ENCODE results near the gene TACR1. TPM values are rescaled to one million over a fixed set of nuclear protein-coding genes. Genes with fewer than 3 reads are reported as not detected.

Gene TACR1
- total and polyA plus RNA-seq, 2 donors from 2014 or later = 0.49 to 5.1 TPM

DNA sequence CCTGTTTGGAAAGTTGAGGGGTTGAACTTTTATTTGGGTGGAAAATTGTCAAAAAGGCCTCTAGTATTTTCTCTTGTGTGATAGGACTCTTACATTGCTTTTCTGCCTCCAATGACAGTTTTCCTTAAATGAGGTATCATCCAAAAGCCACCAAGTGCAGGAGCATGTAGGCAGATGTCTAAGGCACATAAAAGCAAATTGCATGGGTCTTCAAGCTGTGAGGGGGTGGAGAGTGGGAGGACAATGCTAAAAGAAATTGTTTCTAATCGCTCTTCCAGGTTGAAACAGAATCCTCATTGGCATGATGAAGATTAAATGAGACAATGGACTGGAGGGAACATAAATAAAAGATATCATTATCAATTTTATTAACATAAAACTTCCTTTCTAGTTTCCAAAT lies 6.8 kb downstream of the TACR1 start:
- H3K27me3 ChIP-seq (ENCODE audit: control insufficient read depth, insufficient read depth, low read length) = no peaks in the 10 kb centered on the region
- H3K36me3 ChIP-seq (ENCODE audit: control insufficient read depth in 2 of 3, insufficient read depth in 3 of 3, low read length in 3 of 3) = no peaks in the 10 kb centered on the region
- no peaks in the 10 kb centered on the region for H3K9me3 ChIP-seq (ENCODE audit: control insufficient read depth in 2 of 3, insufficient read depth in 1 of 3, low read length in 3 of 3)
- TF ChIP-seq, protein P1, sequence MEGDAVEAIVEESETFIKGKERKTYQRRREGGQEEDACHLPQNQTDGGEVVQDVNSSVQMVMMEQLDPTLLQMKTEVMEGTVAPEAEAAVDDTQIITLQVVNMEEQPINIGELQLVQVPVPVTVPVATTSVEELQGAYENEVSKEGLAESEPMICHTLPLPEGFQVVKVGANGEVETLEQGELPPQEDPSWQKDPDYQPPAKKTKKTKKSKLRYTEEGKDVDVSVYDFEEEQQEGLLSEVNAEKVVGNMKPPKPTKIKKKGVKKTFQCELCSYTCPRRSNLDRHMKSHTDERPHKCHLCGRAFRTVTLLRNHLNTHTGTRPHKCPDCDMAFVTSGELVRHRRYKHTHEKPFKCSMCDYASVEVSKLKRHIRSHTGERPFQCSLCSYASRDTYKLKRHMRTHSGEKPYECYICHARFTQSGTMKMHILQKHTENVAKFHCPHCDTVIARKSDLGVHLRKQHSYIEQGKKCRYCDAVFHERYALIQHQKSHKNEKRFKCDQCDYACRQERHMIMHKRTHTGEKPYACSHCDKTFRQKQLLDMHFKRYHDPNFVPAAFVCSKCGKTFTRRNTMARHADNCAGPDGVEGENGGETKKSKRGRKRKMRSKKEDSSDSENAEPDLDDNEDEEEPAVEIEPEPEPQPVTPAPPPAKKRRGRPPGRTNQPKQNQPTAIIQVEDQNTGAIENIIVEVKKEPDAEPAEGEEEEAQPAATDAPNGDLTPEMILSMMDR (IDR thresholded peaks at IDR 0.05; ENCODE audit: borderline replicate concordance, extremely low read depth, insufficient read depth) = no peak
- no peaks in the 10 kb centered on the region for H3K4me1 ChIP-seq (ENCODE audit: control insufficient read depth in 2 of 3, insufficient read depth in 2 of 3, low read depth in 1 of 3, low read length in 3 of 3)
- FAIRE-seq (no peak), DNase-seq (no peak)
- no peak overlapping the region for H3K4me3 ChIP-seq (ENCODE audit: low read length in 3 of 3)
- no peak overlapping the region for H3K9ac ChIP-seq (ENCODE audit: low read length in 3 of 3)
- intact Hi-C loops (cut with DNase I) = no loop called here
- no peak overlapping the region for H3K27ac ChIP-seq (ENCODE audit: low read depth in 2 of 2, low read length in 2 of 2)

DNA sequence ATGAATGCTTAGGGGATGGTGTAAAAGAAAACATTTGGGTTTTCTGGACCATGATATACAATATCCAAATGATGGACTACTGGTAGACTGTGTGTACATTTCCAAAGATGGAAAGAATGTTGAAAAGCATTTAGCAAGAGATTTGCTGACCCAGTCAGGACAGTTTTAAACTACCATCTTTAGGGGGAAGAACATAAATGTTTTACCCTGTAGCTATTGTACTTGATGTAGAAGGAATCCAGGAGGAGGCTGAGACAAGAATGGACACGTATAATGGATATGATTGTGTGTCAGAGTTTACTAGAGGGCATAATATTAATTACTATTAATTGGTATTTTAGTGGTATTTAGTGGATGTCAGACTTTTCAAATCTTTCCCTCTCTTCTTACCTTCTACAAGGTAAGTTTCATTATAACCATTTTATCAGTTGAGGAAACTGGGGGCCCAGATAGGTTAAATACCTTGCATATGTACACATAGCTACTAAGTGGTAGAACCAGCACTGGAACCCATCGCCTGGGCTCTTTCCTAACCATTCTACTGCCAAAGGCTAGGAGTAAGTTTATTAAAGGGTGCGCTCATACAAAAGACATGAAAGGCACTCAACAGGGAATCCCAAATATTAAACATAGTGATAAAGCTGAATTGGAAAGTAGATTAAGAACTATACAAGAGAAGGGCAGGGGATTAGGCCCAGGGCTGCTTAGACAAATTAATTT lies 8.9 kb downstream of the TACR1 start:
- no peaks in the 10 kb centered on the region for H3K36me3 ChIP-seq (ENCODE audit: control insufficient read depth in 2 of 3, insufficient read depth in 3 of 3, low read length in 3 of 3)
- H3K27ac ChIP-seq (ENCODE audit: low read depth in 2 of 2, low read length in 2 of 2) = no peak overlapping the region
- H3K4me1 ChIP-seq (ENCODE audit: control insufficient read depth in 2 of 3, insufficient read depth in 2 of 3, low read depth in 1 of 3, low read length in 3 of 3) = no peaks in the 10 kb centered on the region
- FAIRE-seq = no peak
- intact Hi-C loops (cut with DNase I) = no loop called here
- no peak for DNase-seq
- TF ChIP-seq, protein P1 (IDR thresholded peaks at IDR 0.05; ENCODE audit: borderline replicate concordance, extremely low read depth, insufficient read depth) = no peak
- H3K27me3 ChIP-seq (ENCODE audit: control insufficient read depth, insufficient read depth, low read length) = no peaks in the 10 kb centered on the region
- no peak overlapping the region for H3K9ac ChIP-seq (ENCODE audit: low read length in 3 of 3)
- H3K4me3 ChIP-seq (ENCODE audit: low read length in 3 of 3) = no peak overlapping the region
- H3K9me3 ChIP-seq (ENCODE audit: control insufficient read depth in 2 of 3, insufficient read depth in 1 of 3, low read length in 3 of 3) = no peaks in the 10 kb centered on the region

DNA sequence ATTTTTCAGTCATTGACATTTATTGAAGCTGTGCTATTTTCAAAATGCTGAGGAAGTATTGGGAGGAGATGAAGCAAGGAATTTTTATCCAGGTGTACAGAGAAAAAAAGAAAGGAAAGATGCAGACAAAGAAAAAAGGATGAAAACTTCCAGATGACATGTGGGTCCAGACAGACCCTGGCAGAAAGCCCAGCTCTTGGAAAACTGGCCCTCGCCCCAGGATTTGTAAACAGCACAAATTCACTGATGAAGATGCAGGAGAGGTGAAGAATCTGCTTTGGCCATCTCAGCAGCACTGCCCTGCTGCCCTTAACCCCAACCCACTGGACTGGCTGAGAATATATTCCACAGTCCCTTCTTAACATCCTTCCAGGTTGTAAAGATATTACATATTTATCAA lies 12.5 kb downstream of the TACR1 start:
- no peaks in the 10 kb centered on the region for H3K9me3 ChIP-seq (ENCODE audit: control insufficient read depth in 2 of 3, insufficient read depth in 1 of 3, low read length in 3 of 3)
- H3K36me3 ChIP-seq (ENCODE audit: control insufficient read depth in 2 of 3, insufficient read depth in 3 of 3, low read length in 3 of 3) = no peaks in the 10 kb centered on the region
- DNase-seq = no peak
- FAIRE-seq = no peak
- no peaks in the 10 kb centered on the region for H3K4me1 ChIP-seq (ENCODE audit: control insufficient read depth in 2 of 3, insufficient read depth in 2 of 3, low read depth in 1 of 3, low read length in 3 of 3)
- intact Hi-C loops (cut with DNase I) = no loop called here
- no peaks in the 10 kb centered on the region for H3K27me3 ChIP-seq (ENCODE audit: control insufficient read depth, insufficient read depth, low read length)
- no peak overlapping the region for H3K27ac ChIP-seq (ENCODE audit: low read depth in 2 of 2, low read length in 2 of 2)
- no peak overlapping the region for H3K4me3 ChIP-seq (ENCODE audit: low read length in 3 of 3)
- no peak overlapping the region for H3K9ac ChIP-seq (ENCODE audit: low read length in 3 of 3)
- TF ChIP-seq, protein P1 (IDR thresholded peaks at IDR 0.05; ENCODE audit: borderline replicate concordance, extremely low read depth, insufficient read depth) = no peak

DNA sequence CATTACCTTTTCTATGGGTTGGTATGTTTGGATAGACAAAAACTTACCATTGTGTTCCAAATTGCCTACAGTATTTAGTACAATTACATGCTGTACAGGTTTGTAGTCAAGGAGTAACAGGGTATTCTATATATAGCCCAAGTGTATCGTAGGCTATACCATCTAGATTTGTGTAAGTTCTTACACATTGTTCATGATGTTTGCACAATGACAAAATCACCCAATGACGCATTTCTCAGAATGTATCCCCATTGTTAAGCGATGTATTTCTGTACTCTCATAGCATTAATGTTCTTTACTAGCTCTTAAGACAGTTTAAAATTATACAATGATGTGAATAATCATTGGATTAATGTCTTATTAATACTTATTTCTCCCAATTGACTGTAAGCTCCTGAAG lies 16.7 kb downstream of the TACR1 start:
- TF ChIP-seq, protein P1 (IDR thresholded peaks at IDR 0.05; ENCODE audit: borderline replicate concordance, extremely low read depth, insufficient read depth) = no peak
- Histone ChIP-seq H3K4me1 (ENCODE audit: control insufficient read depth in 2 of 3, insufficient read depth in 2 of 3, low read depth in 1 of 3, low read length in 3 of 3) (no peaks in the 10 kb centered on the region), H3K9ac (ENCODE audit: low read length in 3 of 3) (no peak overlapping the region), H3K4me3 (ENCODE audit: low read length in 3 of 3) (no peak overlapping the region), H3K9me3 (ENCODE audit: control insufficient read depth in 2 of 3, insufficient read depth in 1 of 3, low read length in 3 of 3) (no peaks in the 10 kb centered on the region), H3K27ac (ENCODE audit: low read depth in 2 of 2, low read length in 2 of 2) (no peak overlapping the region), H3K27me3 (ENCODE audit: control insufficient read depth, insufficient read depth, low read length) (no peaks in the 10 kb centered on the region), H3K36me3 (ENCODE audit: control insufficient read depth in 2 of 3, insufficient read depth in 3 of 3, low read length in 3 of 3) (no peaks in the 10 kb centered on the region)
- DNase-seq = no peak
- FAIRE-seq = no peak
- intact Hi-C loops (cut with DNase I) = no loop called here

Measured in kidney (tissue), 14 donors.